GM23248 (cell line): ENCODE results near the gene PSPC1. TPM values are rescaled to one million over a fixed set of nuclear protein-coding genes. Genes with fewer than 3 reads are reported as not detected.

Experiments used
- DNase-seq: peaks from one replicate; pipeline ENCODE4 v3.0.0-alpha.2; 2015
- H2AFZ ChIP-seq: fragments of 200-600 bp; sonication (generic); 2 replicates; pipeline ENCODE4 v1.6.1; 2016; ENCODE audit warnings: antibody characterized with exemption
- H3F3A ChIP-seq: fragments of 200-600 bp; sonication (generic); 2 replicates; pipeline ENCODE4 v1.6.1; 2016; ENCODE audit warnings: mild to moderate bottlenecking, antibody characterized with exemption, mixed run types; ENCODE audit not compliant: insufficient read depth
- H3K27ac ChIP-seq: fragments of 200-600 bp; sonication (generic); 2 replicates; pipeline ENCODE4 v1.5.1; 2016; ENCODE audit warnings: mild to moderate bottlenecking
- H3K27me3 ChIP-seq: fragments of 200-600 bp; sonication (generic); replicated peaks from 2 replicates; pipeline ENCODE4 v1.6.1; 2016; ENCODE audit warnings: mild to moderate bottlenecking; ENCODE audit not compliant: insufficient read depth
- H3K36me3 ChIP-seq: fragments of 200-600 bp; sonication (generic); 2 replicates; pipeline ENCODE4 v1.6.1; 2016; ENCODE audit warnings: low read depth, mild to moderate bottlenecking
- H3K4me1 ChIP-seq: fragments of 200-600 bp; sonication (generic); 2 replicates; pipeline ENCODE4 v1.6.1; 2016; ENCODE audit warnings: mild to moderate bottlenecking; ENCODE audit not compliant: insufficient read depth
- H3K4me2 ChIP-seq: fragments of 200-600 bp; sonication (generic); one replicate; pipeline ENCODE4 v1.6.1; 2016; ENCODE audit warnings: mild to moderate bottlenecking; ENCODE audit not compliant: unreplicated experiment
- H3K4me3 ChIP-seq: fragments of 200-600 bp; sonication (generic); 2 replicates; pipeline ENCODE4 v1.5.1; 2016; ENCODE audit warnings: mild to moderate bottlenecking
- H3K79me2 ChIP-seq: fragments of 200-600 bp; sonication (generic); 2 replicates; pipeline ENCODE4 v1.6.1; 2016; ENCODE audit warnings: mild to moderate bottlenecking; ENCODE audit not compliant: insufficient read depth
- H3K9ac ChIP-seq: fragments of 200-600 bp; sonication (generic); 2 replicates; pipeline ENCODE4 v1.6.1; 2016; ENCODE audit warnings: mild to moderate bottlenecking
- H3K9me2 ChIP-seq: fragments of 200-600 bp; sonication (generic); 2 replicates; pipeline ENCODE4 v1.6.1; 2016; ENCODE audit warnings: mixed run types, mild to moderate bottlenecking, moderate library complexity; ENCODE audit not compliant: insufficient read depth
- H3K9me3 ChIP-seq: fragments of 200-600 bp; sonication (generic); one replicate; pipeline ENCODE4 v1.6.1; 2017; ENCODE audit warnings: low read depth
- H4K20me1 ChIP-seq: fragments of 200-600 bp; sonication (generic); 2 replicates; pipeline ENCODE4 v1.6.0; 2016; ENCODE audit not compliant: insufficient read depth
- EZH2 ChIP-seq: fragments of 200-600 bp; sonication (generic); IDR thresholded peaks from 2 replicates; pipeline ENCODE4 v1.6.1; 2018; ENCODE audit warnings: antibody characterized with exemption, mild to moderate bottlenecking; ENCODE audit not compliant: insufficient read depth, poor library complexity, severe bottlenecking
- EZH2phosphoT487 ChIP-seq: fragments of 200-600 bp; sonication (generic); IDR thresholded peaks from 2 replicates; pipeline ENCODE4 v1.6.1; 2018; ENCODE audit warnings: antibody characterized with exemption, moderate library complexity, mild to moderate bottlenecking, low read depth; ENCODE audit not compliant: insufficient read depth
- WGBS, 2 experiments: methylation state at CpG; one replicate each; pipeline ENCODE4 v1.1.6; 2015 to 2017; ENCODE audit warnings: low lambda C conversion rate in 2 of 2, low coverage in 1 of 2; ENCODE audit errors: missing lambda C conversion rate in 2 of 2; 5-methylcytosine and 5-hydroxymethylcytosine counted together
- in situ Hi-C: fragments of 300-500 bp; cut with MboI; formaldehyde crosslinking; loops from 2 replicates; pipeline ENCODE4 v1.15.0; 2020
- polyA plus RNA-seq: library from polyadenylated mRNA; unstranded; fragments of >200 nt; fragmentation: Nextera tagmentation; extraction: Ambion mirVana; gene quantifications from 2 replicates; pipeline ENCODE4 v1.2.1, GENCODE V29; 2016
- total RNA-seq: library from RNA; depleted of rRNA; stranded (reverse); fragments of >200 nt; shearing (Covaris generic); gene quantifications from 2 replicates; pipeline ENCODE4 v1.2.3, GENCODE V29; 2014

Gene PSPC1
- total and polyA plus RNA-seq, 2 experiments from 2014 or later: 17.2 to 27.9 TPM

- in situ Hi-C loops: no loop called here
- Histone ChIP-seq H3K4me3 (no peak overlapping the region), H2AFZ (no peak overlapping the region), H3K4me1 (no peaks in the 10 kb centered on the region), H3K4me2 (no peak overlapping the region), H4K20me1 (no peaks in the 10 kb centered on the region; the same call in 1 of the 2 replicates), H3K9me2 (no peaks in the 10 kb centered on the region), H3K9me3 (no peaks in the 10 kb centered on the region), H3K79me2 (peaks cover 96% of the 10 kb centered on the region), H3K27ac (no peak overlapping the region), H3K27me3 (no peaks in the 10 kb centered on the region), H3F3A (no peaks in the 10 kb centered on the region; the same call in 1 of the 2 replicates), H3K9ac (no peak overlapping the region), H3K36me3 (peaks cover 16% of the 10 kb centered on the region)
- WGBS, 2 experiments: 89 to 92% methylated on average over 5 of the region's 5 CpGs
- TF ChIP-seq EZH2phosphoT487 (no peak), EZH2 (no peak)
- DNase-seq: no peak
Observed at GRCh38 chr13:19742643-19743042, 40.1 kb downstream of the PSPC1 start.

DNA sequence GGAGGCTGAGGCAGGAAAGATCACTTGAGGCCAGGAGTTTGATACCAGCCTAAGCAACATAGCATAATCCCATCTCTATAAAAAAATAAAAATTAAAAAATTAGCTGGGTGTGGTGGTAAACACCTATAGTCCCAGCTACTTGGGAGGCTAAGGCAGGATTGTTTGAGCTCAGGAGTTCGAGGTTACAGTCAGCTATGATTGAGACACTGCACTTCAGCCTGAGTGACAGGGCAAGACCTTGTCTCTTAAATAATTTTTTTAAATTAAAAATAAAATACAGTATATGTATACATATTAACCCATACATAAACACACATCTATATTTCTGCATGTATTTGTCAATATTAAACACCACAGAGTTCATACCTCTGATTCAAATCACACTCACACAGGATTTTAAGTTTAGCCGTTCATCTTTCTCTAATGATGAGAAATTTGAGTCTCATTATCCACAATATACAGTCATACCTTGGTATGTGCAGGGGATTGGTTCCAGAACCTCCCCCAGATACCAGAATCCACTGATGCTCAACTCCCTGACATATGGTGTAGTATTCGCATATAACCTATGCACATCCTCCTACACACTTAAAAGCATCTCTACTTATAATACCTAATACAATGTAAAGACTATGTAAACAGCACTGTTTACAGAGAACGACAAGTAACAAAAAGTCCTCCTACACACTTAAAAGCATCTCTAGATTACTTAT, 44.7 kb downstream of the PSPC1 start:
- H3F3A ChIP-seq: no peaks in the 10 kb centered on the region
- no peak overlapping the region for H2AFZ ChIP-seq
- H3K79me2 ChIP-seq: peaks cover 95% of the 10 kb centered on the region
- H3K4me3 ChIP-seq: no peak overlapping the region
- no peaks in the 10 kb centered on the region; the same call in 1 of the 2 replicates for H4K20me1 ChIP-seq
- no peaks in the 10 kb centered on the region for H3K4me1 ChIP-seq
- H3K9me2 ChIP-seq: no peaks in the 10 kb centered on the region
- no peak overlapping the region for H3K4me2 ChIP-seq
- WGBS, 2 experiments: 92 to 94% methylated on average over 4 of the region's 4 CpGs
- DNase-seq: peak; percentile 14
- H3K9ac ChIP-seq: no peak overlapping the region
- TF ChIP-seq EZH2: no peak
- TF ChIP-seq EZH2phosphoT487: no peak
- in situ Hi-C loops: no loop called here
- peaks cover 24% of the 10 kb centered on the region; the same call in 1 of the 2 replicates for H3K36me3 ChIP-seq
- no peak overlapping the region for H3K27ac ChIP-seq
- no peaks in the 10 kb centered on the region for H3K9me3 ChIP-seq
- no peaks in the 10 kb centered on the region for H3K27me3 ChIP-seq

- peak; percentile 28 for DNase-seq
- Histone ChIP-seq H3K9ac (no peak overlapping the region), H3K4me1 (no peaks in the 10 kb centered on the region), H3K27me3 (no peaks in the 10 kb centered on the region), H3K36me3 (peaks cover 27% of the 10 kb centered on the region), H3K9me3 (no peaks in the 10 kb centered on the region), H3K9me2 (no peaks in the 10 kb centered on the region), H3K4me3 (no peak overlapping the region), H4K20me1 (no peaks in the 10 kb centered on the region), H3K27ac (no peak overlapping the region), H2AFZ (no peak overlapping the region), H3F3A (no peaks in the 10 kb centered on the region), H3K4me2 (no peak overlapping the region), H3K79me2 (peaks cover 98% of the 10 kb centered on the region)
- TF ChIP-seq EZH2phosphoT487 (no peak), EZH2 (no peak)
- WGBS, 2 experiments: 15 to 23% methylated on average over 1 of the region's 1 CpG
- in situ Hi-C loops: no loop called here
Observed at GRCh38 chr13:19726611-19727010, 56.1 kb downstream of the PSPC1 start.

DNA sequence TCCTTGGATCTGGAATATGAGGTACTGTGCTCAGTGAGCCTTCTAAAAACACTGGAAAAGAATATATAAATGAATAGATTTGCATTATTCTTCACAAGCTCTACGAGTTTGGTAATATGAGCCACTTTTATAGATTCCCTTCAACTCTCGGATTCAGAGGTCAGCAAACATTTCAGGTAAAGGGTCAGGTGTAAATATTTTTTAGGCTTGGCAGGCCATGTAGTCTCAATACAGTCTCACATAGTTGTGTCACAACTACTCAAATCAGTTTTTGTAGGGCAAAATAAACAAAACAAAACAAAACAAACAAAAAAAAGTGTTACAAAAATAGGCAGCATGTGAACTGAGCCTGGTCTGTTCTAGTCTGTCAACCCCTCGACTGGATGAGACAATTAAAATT, 57.4 kb downstream of the PSPC1 start:
- Histone ChIP-seq H3K9me2 (no peaks in the 10 kb centered on the region), H3K79me2 (peaks cover 91% of the 10 kb centered on the region), H3K9ac (no peak overlapping the region), H3K4me3 (no peak overlapping the region), H3K9me3 (no peaks in the 10 kb centered on the region), H4K20me1 (no peaks in the 10 kb centered on the region), H3K4me1 (no peaks in the 10 kb centered on the region), H3K27ac (no peak overlapping the region), H3F3A (no peaks in the 10 kb centered on the region), H3K4me2 (no peak overlapping the region), H2AFZ (no peak overlapping the region), H3K36me3 (peaks cover 27% of the 10 kb centered on the region), H3K27me3 (no peaks in the 10 kb centered on the region)
- TF ChIP-seq EZH2phosphoT487 (no peak), EZH2 (no peak)
- in situ Hi-C loops: no loop called here
- WGBS, 2 experiments: 65 to 72% methylated on average over 3 of the region's 3 CpGs
- no peak for DNase-seq

DNA sequence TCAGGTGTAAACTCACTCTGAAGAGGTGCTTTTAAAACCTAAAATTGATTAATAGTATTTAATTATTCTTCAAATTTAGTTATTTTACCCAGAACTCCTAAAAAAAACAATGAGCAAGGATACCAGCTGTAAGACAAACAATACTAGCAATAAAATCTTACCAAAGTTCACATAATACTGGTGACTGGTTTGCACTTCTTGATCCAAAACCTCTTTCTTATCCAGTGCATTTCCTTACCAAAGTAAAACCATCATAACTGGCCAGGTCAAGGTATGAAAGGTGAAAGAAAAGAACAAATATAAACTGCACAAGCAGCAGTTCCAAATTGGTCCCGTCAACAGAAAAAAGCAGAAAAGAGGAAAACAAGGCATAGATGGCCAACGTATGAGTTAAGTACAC, 62.7 kb downstream of the PSPC1 start:
- Histone ChIP-seq H3K9me3 (no peaks in the 10 kb centered on the region), H3K27ac (no peak overlapping the region), H3K9ac (no peak overlapping the region), H3K4me1 (no peaks in the 10 kb centered on the region), H3K4me3 (no peak overlapping the region), H2AFZ (no peak overlapping the region), H3K36me3 (peaks cover 8% of the 10 kb centered on the region; the same call in 1 of the 2 replicates), H3K9me2 (no peaks in the 10 kb centered on the region), H3F3A (no peaks in the 10 kb centered on the region), H4K20me1 (no peaks in the 10 kb centered on the region), H3K79me2 (peaks cover 51% of the 10 kb centered on the region), H3K27me3 (no peaks in the 10 kb centered on the region), H3K4me2 (no peak overlapping the region)
- in situ Hi-C loops: no loop called here
- no peak for DNase-seq
- WGBS, 2 experiments: 89 to 97% methylated on average over 2 of the region's 2 CpGs
- TF ChIP-seq EZH2phosphoT487 (no peak), EZH2 (no peak)
